GM18873 (cell line): ENCODE results near the gene AJAP1.

Source experiments
- ATAC-seq: cut with Tn5 transposase; IDR thresholded peaks from one replicate; pipeline ENCODE4 v1.9.1; 2021; ENCODE audit warnings: mild to moderate bottlenecking, moderate library complexity, moderate number of reproducible peaks; ENCODE audit not compliant: unreplicated experiment, low FRiP score

Gene AJAP1

DNA sequence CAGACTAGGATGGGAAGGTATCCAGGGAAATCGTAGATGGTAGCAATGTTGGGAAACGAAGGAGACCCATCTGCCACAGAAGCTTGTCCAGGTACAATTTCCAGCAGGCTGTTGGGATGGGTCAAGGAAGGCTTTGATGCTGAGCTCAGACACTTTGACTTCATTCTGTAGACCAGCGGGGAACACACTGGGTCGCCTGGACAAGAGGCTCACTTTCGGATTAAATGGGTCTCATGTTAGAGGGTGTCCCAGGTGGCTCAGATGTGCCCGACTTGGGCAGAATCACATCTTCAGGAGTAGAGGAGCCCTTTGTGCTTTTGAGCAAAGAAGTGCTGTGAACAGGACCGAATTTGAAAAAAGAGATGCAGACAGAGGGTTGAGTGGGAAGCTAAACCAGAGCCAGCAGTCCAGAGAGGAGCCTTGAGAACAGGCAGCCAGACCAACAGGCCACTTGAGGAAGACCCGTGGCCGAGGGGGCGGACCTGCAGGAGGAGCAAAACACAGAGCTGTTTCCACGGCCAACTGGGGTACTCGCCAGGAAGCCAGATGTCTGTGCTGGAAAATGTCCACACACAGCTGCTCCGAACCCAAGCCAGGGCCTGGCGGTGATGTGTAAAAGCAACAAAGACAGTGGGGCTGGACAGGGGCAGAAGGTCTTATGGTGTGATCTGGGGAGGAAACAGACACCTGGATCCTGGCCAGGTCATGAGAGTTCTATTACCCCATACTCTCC lies 146.9 kb downstream of the AJAP1 start:
- no peak for ATAC-seq

- ATAC-seq: no peak
These were observed 147.6 kb downstream of the AJAP1 start for GRCh38 chr1:4802024-4802423.

- no peak for ATAC-seq
These were observed 148.9 kb downstream of the AJAP1 start for GRCh38 chr1:4803335-4803734.

GRCh38 chr1:4805987-4806386 lies 151.6 kb downstream of the AJAP1 start:
- no peak for ATAC-seq

GRCh38 chr1:4820543-4820942 lies 166.1 kb downstream of the AJAP1 start:
- no peak for ATAC-seq

DNA sequence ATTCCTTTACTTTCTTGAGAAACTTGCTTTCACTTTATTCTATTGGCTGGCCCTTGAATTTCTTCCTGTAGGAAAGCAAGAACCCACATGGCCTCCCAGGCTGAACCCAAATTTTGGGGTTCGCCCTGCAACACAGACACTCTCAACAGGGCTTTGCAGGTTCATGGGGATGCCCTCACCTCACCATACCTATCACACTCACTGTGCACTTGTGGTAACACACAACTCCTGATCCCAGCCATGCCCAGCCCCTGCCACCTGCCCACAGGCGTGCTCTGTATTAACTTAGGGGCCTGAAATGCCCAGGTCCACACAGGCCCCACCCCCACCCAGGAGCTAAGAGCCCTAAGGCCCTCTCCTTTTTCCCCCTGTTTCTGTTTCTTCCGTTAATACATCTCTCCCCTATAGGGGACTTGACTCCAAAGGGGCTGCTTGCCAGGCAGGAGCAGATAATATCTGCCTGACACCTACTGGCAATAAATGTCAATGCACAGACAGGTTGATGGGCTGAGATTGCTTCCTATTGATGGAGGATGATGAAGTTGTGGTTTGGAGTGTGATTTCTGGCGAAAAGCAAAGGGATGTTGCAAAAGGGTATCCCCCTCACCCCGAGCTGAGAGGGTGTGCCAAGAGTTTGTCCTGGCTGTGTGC lies 171.5 kb downstream of the AJAP1 start:
- ATAC-seq: no peak

GRCh38 chr1:4830707-4831106 lies 176.3 kb downstream of the AJAP1 start:
- no peak for ATAC-seq

- ATAC-seq: no peak
These were observed 182.2 kb downstream of the AJAP1 start for GRCh38 chr1:4836574-4836973.

GRCh38 chr1:4837031-4837600 lies 182.7 kb downstream of the AJAP1 start:
- no peak for ATAC-seq

GRCh38 chr1:4837752-4838151 lies 183.3 kb downstream of the AJAP1 start:
- ATAC-seq: no peak

- ATAC-seq: no peak
These were observed 183.8 kb downstream of the AJAP1 start for GRCh38 chr1:4838231-4838630.
